ENCODE measurements around the gene HERC6. TPM values are rescaled to one million over a fixed set of nuclear protein-coding genes. Genes with fewer than 3 reads are reported as not detected.
"Not testable (repeated sequence)": the region's sequence is repeated elsewhere in the genome, so short reads cannot be mapped to it uniquely, and the experiment has no call there.

The HERC6 gene
- total RNA-seq (10 to 100 TPM; 11.3 to 14.0 TPM), polyA plus RNA-seq (ENCODE audit: insufficient read length in 2 of 2) (1 to 10 TPM; 7.1 to 8.7 TPM)
- long read RNA-seq, donor 1: 0 reads
- long read RNA-seq, donor 2: 0 reads
- long read RNA-seq, donor 3: 0 reads
- long read RNA-seq, donor 4: 0 reads

DNA sequence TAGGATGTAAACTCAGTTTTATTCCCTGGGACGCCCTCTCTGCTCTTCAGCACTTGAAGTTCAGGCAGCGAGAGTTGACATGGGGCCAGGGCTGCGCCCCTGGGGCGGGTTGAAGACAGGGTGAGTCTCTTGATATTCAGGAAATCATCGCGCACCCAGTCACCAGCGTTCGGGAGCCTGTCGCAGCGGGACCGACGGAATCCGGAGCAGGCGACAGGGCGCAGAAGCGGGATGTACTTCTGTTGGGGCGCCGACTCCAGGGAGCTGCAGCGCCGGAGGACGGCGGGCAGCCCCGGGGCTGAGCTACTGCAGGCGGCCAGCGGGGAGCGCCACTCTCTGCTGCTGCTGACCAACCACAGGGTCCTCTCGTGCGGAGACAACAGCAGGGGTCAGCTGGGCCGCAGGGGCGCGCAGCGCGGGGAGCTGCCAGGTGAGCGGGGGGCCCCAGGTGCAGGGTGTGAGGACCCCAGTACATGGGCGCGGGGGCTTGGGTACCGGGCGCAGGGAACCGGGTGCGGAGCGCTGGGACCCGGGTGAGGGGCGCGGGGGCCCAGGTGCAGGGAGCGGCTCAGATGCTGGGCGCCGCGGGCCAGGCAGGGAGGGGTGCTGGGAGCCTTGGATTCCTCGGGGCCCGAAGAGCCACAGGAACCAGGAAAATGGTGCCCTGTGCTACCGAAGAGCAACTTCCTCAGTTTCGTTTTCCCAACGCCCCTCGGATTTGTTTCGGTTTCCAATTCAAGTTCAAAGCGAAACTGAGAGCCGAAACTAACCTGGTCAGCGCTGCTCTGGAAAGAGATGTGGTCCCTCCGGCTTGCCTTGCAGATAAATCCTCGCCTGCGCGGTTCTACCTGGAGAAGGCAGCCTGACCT is at the start of gene HERC6:
Gene HERC6, plus strand, starts transcription at position 162 of the 869 bp plus-strand sequence. Its CDS starts 70 bp downstream, at position 232.
- Histone ChIP-seq H3K27ac (ENCODE audit: low read depth, low read length) (peak within 1 kb of the TSS; percentile 74), H3K4me1 (ENCODE audit: control insufficient read depth, insufficient read depth, low read length) (peaks cover 4% of the 10 kb centered on the region), H3K36me3 (ENCODE audit: control insufficient read depth, insufficient read depth, low read length) (no peaks in the 10 kb centered on the region), H3K27me3 (ENCODE audit: control insufficient read depth, insufficient read depth, low read length) (no peaks in the 10 kb centered on the region), H3K9me3 (ENCODE audit: control insufficient read depth, insufficient read depth, low read length) (no peaks in the 10 kb centered on the region), H3K4me3 (ENCODE audit: low read depth, low read length) (peak within 1 kb of the TSS; percentile 70)
- DNase-seq (ENCODE audit: low read depth in 4 of 6, low spot score in 6 of 6): peak; percentile 38 to 89 (median 54)
- under 1% methylated on average over 59 of the region's 62 CpGs for WGBS (ENCODE audit: insufficient coverage)

DNA sequence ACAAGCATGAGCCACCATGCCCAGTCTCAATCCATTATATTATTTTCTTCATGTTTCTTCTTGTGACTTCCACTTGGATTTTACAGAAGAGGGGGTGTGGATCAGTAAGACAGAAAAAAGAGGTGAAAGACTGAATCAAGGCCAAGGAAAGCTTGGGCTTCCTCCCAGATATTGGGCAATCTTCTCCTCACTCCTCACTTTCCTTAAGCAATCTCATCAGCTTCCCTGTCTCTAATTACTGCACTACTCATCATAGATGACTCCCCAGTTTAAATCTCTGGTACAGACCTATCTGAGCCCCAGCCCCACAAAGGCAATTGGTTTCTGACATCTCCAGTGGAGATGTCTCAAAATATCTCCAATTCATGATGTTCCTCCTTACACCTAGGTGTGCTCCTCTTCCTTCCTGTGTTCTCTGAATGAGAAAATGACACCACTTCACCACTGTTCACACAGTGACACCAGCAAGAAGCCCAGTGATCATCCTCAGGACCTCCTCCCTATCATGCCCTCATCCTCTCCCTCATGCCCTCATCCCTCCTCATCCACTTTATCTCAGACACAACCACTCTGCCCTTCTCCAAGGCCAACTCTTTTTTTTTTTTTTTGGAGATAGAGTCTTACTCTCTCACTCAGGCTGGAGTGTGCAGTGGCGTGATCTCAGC is 44.8 kb upstream of the HERC6 start:
- H3K27ac ChIP-seq (ENCODE audit: low read depth, low read length): no peak overlapping the region
- no peaks in the 10 kb centered on the region for H3K9me3 ChIP-seq (ENCODE audit: control insufficient read depth, insufficient read depth, low read length)
- H3K27me3 ChIP-seq (ENCODE audit: control insufficient read depth, insufficient read depth, low read length): no peaks in the 10 kb centered on the region
- no peak overlapping the region for H3K4me3 ChIP-seq (ENCODE audit: low read depth, low read length)
- no peaks in the 10 kb centered on the region for H3K4me1 ChIP-seq (ENCODE audit: control insufficient read depth, insufficient read depth, low read length)
- WGBS (ENCODE audit: insufficient coverage): no CpG with 5 or more reads among the region's 1 CpG
- no peaks in the 10 kb centered on the region for H3K36me3 ChIP-seq (ENCODE audit: control insufficient read depth, insufficient read depth, low read length)
- no peak for DNase-seq (ENCODE audit: low read depth in 4 of 6, low spot score in 6 of 6)

DNA sequence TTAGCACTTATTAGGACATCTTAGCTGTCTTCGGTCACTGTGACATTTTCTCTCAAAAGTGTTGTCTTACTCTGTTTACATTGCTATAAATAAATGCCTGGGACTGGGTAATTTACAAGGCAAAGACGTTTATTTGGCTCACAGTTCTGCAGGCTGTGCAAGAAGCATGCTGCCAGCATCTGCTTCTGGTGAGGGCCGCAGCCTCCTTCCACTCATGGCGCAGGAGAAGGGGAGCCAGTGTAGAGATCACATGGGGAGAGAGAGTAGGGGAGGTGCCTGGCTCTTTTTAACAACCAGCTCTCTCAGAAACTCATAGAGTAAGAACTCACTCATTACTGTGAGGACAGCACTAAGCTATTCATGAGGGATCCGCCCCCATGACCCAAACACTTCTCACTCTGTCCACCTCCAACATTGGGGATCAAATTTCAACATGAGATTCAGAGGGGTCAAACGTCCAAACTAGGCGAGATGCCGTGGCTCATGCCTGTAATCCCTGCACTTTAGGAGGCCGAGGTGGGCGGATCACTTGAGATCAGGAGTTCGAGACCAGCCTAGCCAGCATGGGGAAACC is 43.5 kb upstream of the HERC6 start:
- Histone ChIP-seq H3K4me3 (ENCODE audit: low read depth, low read length) (no peak overlapping the region), H3K4me1 (ENCODE audit: control insufficient read depth, insufficient read depth, low read length) (no peaks in the 10 kb centered on the region), H3K9me3 (ENCODE audit: control insufficient read depth, insufficient read depth, low read length) (no peaks in the 10 kb centered on the region), H3K27ac (ENCODE audit: low read depth, low read length) (no peak overlapping the region), H3K36me3 (ENCODE audit: control insufficient read depth, insufficient read depth, low read length) (no peaks in the 10 kb centered on the region), H3K27me3 (ENCODE audit: control insufficient read depth, insufficient read depth, low read length) (no peaks in the 10 kb centered on the region)
- 49% methylated on average over 8 of the region's 11 CpGs for WGBS (ENCODE audit: insufficient coverage)
- no peak for DNase-seq (ENCODE audit: low read depth in 4 of 6, low spot score in 6 of 6)

DNA sequence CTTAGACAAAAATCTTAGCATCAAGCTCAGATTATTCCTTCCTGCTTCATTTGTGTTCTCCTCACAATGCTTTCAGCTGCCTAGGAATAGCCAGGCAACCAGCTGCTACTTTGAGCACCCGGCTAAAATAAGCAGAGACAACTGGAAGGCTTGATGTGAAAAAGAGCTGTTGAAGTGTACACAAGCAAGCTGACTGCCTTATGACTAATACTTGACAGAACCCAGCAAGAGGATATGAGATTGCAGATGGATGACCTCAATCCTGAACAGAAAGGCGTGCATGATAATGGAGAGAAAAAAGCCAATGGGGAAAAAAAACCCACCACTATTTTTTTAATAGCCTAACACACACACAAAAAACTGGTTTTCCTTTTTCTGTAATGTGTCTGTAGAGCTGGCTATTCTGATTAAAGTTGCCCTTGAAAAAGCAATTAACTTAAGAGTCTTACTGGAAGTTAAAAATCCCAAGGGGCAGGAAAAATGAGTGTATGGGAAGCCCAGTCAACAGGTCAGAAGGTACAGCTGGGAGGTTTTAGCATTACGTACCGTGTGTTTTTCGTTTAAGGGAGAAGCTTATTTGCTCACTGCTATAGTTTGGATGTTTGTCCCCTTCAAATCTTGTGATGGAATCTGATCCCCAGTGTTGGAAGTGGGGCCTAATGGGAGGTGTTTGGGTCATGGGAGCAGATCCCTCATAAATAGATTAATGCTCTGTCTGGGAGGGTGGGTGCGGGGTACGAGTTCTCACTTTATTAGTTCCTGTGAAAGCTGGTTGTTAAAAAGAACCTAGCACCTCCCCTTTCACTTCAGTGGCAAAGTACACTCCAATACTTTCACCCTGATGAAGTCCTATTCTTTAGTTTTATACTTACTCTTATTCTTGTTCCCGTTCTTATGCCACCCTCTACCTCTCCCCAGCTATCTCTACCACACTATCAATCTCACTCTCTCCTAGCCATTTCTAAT is 37.1 kb upstream of the HERC6 start:
- Histone ChIP-seq H3K9me3 (ENCODE audit: control insufficient read depth, insufficient read depth, low read length) (no peaks in the 10 kb centered on the region), H3K4me1 (ENCODE audit: control insufficient read depth, insufficient read depth, low read length) (no peaks in the 10 kb centered on the region), H3K27ac (ENCODE audit: low read depth, low read length) (peak overlapping the region; percentile 69), H3K27me3 (ENCODE audit: control insufficient read depth, insufficient read depth, low read length) (no peaks in the 10 kb centered on the region), H3K36me3 (ENCODE audit: control insufficient read depth, insufficient read depth, low read length) (no peaks in the 10 kb centered on the region), H3K4me3 (ENCODE audit: low read depth, low read length) (no peak overlapping the region)
- DNase-seq (ENCODE audit: low read depth in 4 of 6, low spot score in 6 of 6): peak; percentile 12 to 65 (median 22)
- 72% methylated on average over 4 of the region's 8 CpGs for WGBS (ENCODE audit: insufficient coverage)

DNA sequence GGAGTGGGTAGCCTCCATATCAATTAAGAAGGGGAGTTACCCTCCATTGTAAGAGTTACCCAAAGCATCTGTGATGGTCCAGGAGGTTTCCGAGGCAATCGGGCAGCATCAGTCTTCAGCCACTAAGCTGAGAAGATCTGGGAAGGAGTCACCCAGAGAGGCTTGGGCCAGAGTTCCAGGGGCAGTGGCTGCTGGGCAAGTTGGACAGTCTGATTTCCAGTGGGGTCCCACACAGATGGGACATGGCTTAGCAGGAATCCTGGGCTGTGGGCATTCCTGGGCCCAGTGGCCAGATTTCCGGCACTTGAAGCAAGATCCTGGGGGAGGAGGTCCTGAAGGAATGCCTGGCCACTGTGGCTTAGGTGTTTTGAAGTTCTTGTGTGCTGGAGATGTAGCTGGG is 31.8 kb upstream of the HERC6 start:
- not testable (repeated sequence) for H3K4me3 ChIP-seq (ENCODE audit: low read depth, low read length); H3K27ac ChIP-seq (ENCODE audit: low read depth, low read length); DNase-seq (ENCODE audit: low read depth in 4 of 6, low spot score in 6 of 6); H3K27me3 ChIP-seq (ENCODE audit: control insufficient read depth, insufficient read depth, low read length); H3K4me1 ChIP-seq (ENCODE audit: control insufficient read depth, insufficient read depth, low read length); H3K36me3 ChIP-seq (ENCODE audit: control insufficient read depth, insufficient read depth, low read length); H3K9me3 ChIP-seq (ENCODE audit: control insufficient read depth, insufficient read depth, low read length)
- WGBS (ENCODE audit: insufficient coverage): 97% methylated on average over 3 of the region's 3 CpGs

DNA sequence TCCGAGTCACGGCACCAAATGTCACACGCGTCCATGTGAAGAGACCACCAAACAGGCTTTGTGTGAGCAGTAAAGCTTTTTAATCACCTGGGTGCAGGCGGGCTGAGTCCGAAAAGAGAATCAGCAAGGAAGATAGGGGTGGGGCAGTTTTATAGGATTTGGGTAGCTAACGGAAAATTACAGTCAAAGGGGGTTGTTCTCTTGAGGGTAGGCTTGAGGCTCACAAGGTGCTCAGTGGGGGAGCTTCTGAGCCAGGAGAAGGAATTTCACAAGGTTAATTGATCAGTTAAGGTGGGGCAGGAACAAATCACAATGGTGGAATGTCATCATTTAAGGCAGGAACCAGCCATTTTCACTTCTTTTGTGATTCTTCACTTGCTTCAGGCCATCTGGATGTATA is 29.9 kb upstream of the HERC6 start:
- not testable (repeated sequence) for H3K4me3 ChIP-seq (ENCODE audit: low read depth, low read length); H3K9me3 ChIP-seq (ENCODE audit: control insufficient read depth, insufficient read depth, low read length); H3K4me1 ChIP-seq (ENCODE audit: control insufficient read depth, insufficient read depth, low read length); H3K27me3 ChIP-seq (ENCODE audit: control insufficient read depth, insufficient read depth, low read length); H3K27ac ChIP-seq (ENCODE audit: low read depth, low read length); DNase-seq (ENCODE audit: low read depth in 4 of 6, low spot score in 6 of 6); H3K36me3 ChIP-seq (ENCODE audit: control insufficient read depth, insufficient read depth, low read length)
- 81% methylated on average over 7 of the region's 7 CpGs for WGBS (ENCODE audit: insufficient coverage)

DNA sequence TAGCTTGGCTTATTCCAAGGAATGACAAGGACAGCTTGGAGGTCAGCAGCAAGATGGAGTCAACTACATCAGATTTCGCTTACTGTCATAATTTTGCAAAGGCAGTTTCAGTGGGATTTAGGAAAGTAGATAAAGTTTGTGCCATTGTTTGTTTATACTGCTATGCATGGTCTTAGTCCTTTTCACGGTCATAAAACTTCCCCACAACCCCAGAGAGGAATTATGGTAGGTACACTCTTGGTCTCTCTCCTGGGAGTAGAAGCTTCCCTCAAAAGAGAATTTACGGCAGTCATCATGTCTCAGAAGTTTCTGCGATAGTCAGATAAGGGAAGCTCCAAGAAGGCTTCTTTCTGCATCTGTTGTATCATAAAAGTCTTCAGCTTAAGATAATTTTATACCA is 27.9 kb upstream of the HERC6 start:
- Histone ChIP-seq H3K4me1 (ENCODE audit: control insufficient read depth, insufficient read depth, low read length) (no peaks in the 10 kb centered on the region), H3K9me3 (ENCODE audit: control insufficient read depth, insufficient read depth, low read length) (peaks cover 1% of the 10 kb centered on the region), H3K36me3 (ENCODE audit: control insufficient read depth, insufficient read depth, low read length) (no peaks in the 10 kb centered on the region), H3K4me3 (ENCODE audit: low read depth, low read length) (no peak overlapping the region), H3K27me3 (ENCODE audit: control insufficient read depth, insufficient read depth, low read length) (no peaks in the 10 kb centered on the region), H3K27ac (ENCODE audit: low read depth, low read length) (no peak overlapping the region)
- WGBS (ENCODE audit: insufficient coverage): 100% methylated on average over 1 of the region's 4 CpGs
- DNase-seq (ENCODE audit: low read depth in 4 of 6, low spot score in 6 of 6): no peak

DNA sequence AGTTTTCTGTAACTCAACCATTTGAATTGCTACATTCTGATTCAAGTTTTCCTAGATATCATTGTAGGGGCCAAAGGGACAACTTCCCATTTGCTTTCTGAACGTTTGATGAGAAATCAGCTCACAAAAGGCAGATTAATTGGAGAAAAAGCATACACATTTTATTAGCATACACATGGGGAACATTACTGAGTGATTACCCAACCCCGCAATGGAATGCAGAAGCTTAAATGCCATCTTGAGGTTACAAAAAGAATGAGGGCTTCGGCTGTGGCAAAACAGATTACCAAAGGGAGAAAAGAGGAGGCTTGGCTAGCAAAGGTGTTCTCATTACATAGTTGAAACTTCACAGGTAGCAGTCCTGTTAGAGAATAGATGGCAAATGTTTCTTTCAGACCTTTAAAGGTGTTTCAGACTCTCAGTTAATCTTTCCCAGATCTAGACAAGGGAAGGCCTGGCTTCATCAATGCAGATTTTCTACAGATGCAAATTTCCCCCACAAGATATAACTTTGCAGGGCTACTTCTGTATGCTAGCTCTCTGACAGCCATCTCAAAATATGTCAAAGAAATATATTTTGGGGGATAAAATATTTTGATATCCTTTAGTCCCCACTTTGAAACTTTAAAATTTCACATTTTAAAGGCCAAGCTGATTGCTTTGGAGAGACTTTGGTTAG is 26.5 kb upstream of the HERC6 start:
- no peak overlapping the region for H3K4me3 ChIP-seq (ENCODE audit: low read depth, low read length)
- 78% methylated on average over 2 of the region's 3 CpGs for WGBS (ENCODE audit: insufficient coverage)
- H3K4me1 ChIP-seq (ENCODE audit: control insufficient read depth, insufficient read depth, low read length): no peaks in the 10 kb centered on the region
- no peak for DNase-seq (ENCODE audit: low read depth in 4 of 6, low spot score in 6 of 6)
- H3K27me3 ChIP-seq (ENCODE audit: control insufficient read depth, insufficient read depth, low read length): no peaks in the 10 kb centered on the region
- H3K36me3 ChIP-seq (ENCODE audit: control insufficient read depth, insufficient read depth, low read length): no peaks in the 10 kb centered on the region
- peaks cover 1% of the 10 kb centered on the region for H3K9me3 ChIP-seq (ENCODE audit: control insufficient read depth, insufficient read depth, low read length)
- H3K27ac ChIP-seq (ENCODE audit: low read depth, low read length): no peak overlapping the region

All from spinal cord (tissue), 10 donors.